Glutamatergic neuron (in vitro differentiated cells): Measurements from ENCODE around the gene BMPER. TPM values are rescaled to one million over a fixed set of nuclear protein-coding genes. Genes with fewer than 3 reads are reported as not detected.

Source experiments
- DNase-seq: peaks from one replicate; pipeline ENCODE4 v3.0.0; 2022
- H3K27ac Mint-ChIP-seq: one replicate; pipeline ENCODE4 v1.8.0; 2020; ENCODE audit warnings: mild to moderate bottlenecking, mixed read lengths, inconsistent platforms; ENCODE audit not compliant: unreplicated experiment
- H3K27me3 Mint-ChIP-seq: one replicate; pipeline ENCODE4 v1.8.0; 2020; ENCODE audit warnings: mild to moderate bottlenecking, moderate library complexity, mixed read lengths, inconsistent platforms; ENCODE audit not compliant: unreplicated experiment
- H3K36me3 Mint-ChIP-seq: one replicate; pipeline ENCODE4 v1.8.0; 2020; ENCODE audit warnings: mild to moderate bottlenecking, mixed read lengths, inconsistent platforms; ENCODE audit not compliant: unreplicated experiment
- H3K4me1 Mint-ChIP-seq: one replicate; pipeline ENCODE4 v1.8.0; 2020; ENCODE audit warnings: mild to moderate bottlenecking, low read depth, mixed read lengths, inconsistent platforms; ENCODE audit not compliant: unreplicated experiment
- H3K4me3 Mint-ChIP-seq: one replicate; pipeline ENCODE4 v1.8.0; 2020; ENCODE audit warnings: mild to moderate bottlenecking, mixed read lengths, inconsistent platforms; ENCODE audit not compliant: unreplicated experiment
- H3K9me3 Mint-ChIP-seq: one replicate; pipeline ENCODE4 v1.8.0; 2020; ENCODE audit warnings: mild to moderate bottlenecking, moderate library complexity, mixed read lengths, inconsistent platforms; ENCODE audit not compliant: unreplicated experiment
- CTCF ChIP-seq: fragments of 200-600 bp; sonication (generic); IDR thresholded peaks from one replicate; pipeline ENCODE4 v1.5.0; 2021; ENCODE audit not compliant: partially characterized antibody, unreplicated experiment
- total RNA-seq: library from RNA; stranded (reverse); fragmentation: NEBNext Ultra II Directional; extraction: Animal tissue kit (Norgen Biotek cat#: 25700); gene quantifications from one replicate; pipeline ENCODE4 v1.2.1, GENCODE V29; 2021; ENCODE audit not compliant: unreplicated experiment

The BMPER gene
- total RNA-seq, 1 donor from 2014 or later = 16.2 TPM

GRCh38 chr7:34162027-34162565, 256.8 kb downstream of the BMPER start:
- Mint-ChIP-seq H3K4me1 (no peaks in the 10 kb centered on the region), H3K27me3 (no peaks in the 10 kb centered on the region), H3K27ac (no peak overlapping the region), H3K9me3 (no peaks in the 10 kb centered on the region), H3K36me3 (no peaks in the 10 kb centered on the region), H3K4me3 (no peak overlapping the region)
- TF ChIP-seq CTCF = no peak
- no peak for DNase-seq

GRCh38 chr7:34162677-34163076, 257.3 kb downstream of the BMPER start:
- H3K27me3 Mint-ChIP-seq = no peaks in the 10 kb centered on the region
- H3K4me1 Mint-ChIP-seq = no peaks in the 10 kb centered on the region
- H3K4me3 Mint-ChIP-seq = no peak overlapping the region
- no peaks in the 10 kb centered on the region for H3K36me3 Mint-ChIP-seq
- H3K27ac Mint-ChIP-seq = no peak overlapping the region
- DNase-seq = no peak
- H3K9me3 Mint-ChIP-seq = no peaks in the 10 kb centered on the region
- TF ChIP-seq CTCF = no peak

GRCh38 chr7:34163956-34164355, 258.6 kb downstream of the BMPER start:
- H3K4me1 Mint-ChIP-seq = no peaks in the 10 kb centered on the region
- TF ChIP-seq CTCF = no peak
- no peak overlapping the region for H3K27ac Mint-ChIP-seq
- no peak overlapping the region for H3K4me3 Mint-ChIP-seq
- no peaks in the 10 kb centered on the region for H3K27me3 Mint-ChIP-seq
- H3K36me3 Mint-ChIP-seq = no peaks in the 10 kb centered on the region
- H3K9me3 Mint-ChIP-seq = no peaks in the 10 kb centered on the region
- no peak for DNase-seq

GRCh38 chr7:34165466-34165865, 260.1 kb downstream of the BMPER start:
- Mint-ChIP-seq H3K27me3 (no peaks in the 10 kb centered on the region), H3K36me3 (no peaks in the 10 kb centered on the region), H3K27ac (no peak overlapping the region), H3K4me3 (no peak overlapping the region), H3K9me3 (no peaks in the 10 kb centered on the region), H3K4me1 (no peaks in the 10 kb centered on the region)
- TF ChIP-seq CTCF = no peak
- DNase-seq = no peak

GRCh38 chr7:34165927-34166550, 260.7 kb downstream of the BMPER start:
- Mint-ChIP-seq H3K36me3 (no peaks in the 10 kb centered on the region), H3K27ac (no peak overlapping the region), H3K27me3 (no peaks in the 10 kb centered on the region), H3K4me1 (no peaks in the 10 kb centered on the region), H3K4me3 (no peak overlapping the region), H3K9me3 (no peaks in the 10 kb centered on the region)
- TF ChIP-seq CTCF = peak; percentile 79
- DNase-seq = no peak
